Measurements from ENCODE around the gene GDF11.
A peak's percentile ranks its signal among the peaks of the same experiment; 100 is the strongest.

Gene GDF11

GRCh38 chr12:55715169-55715764, 27.7 kb upstream of the GDF11 start:
- no peak for DNase-seq (ENCODE audit: low read depth)
- TF ChIP-seq CTCF (IDR thresholded peaks at IDR 0.05; ENCODE audit: control insufficient read depth, extremely low read depth, insufficient read depth) = no peak
- peak overlapping the region; percentile 67 for H3K4me3 ChIP-seq (ENCODE audit: low read depth, low read length)

- H3K4me3 ChIP-seq (ENCODE audit: low read depth, low read length) = peak within 1 kb of the TSS; percentile 67
- TF ChIP-seq CTCF (IDR thresholded peaks at IDR 0.05; ENCODE audit: control insufficient read depth, extremely low read depth, insufficient read depth) = no peak
- DNase-seq (ENCODE audit: low read depth) = peak; percentile 91
These were observed 26.9 kb upstream of the GDF11 start, which contains the start of gene BLOC1S1 for GRCh38 chr12:55715833-55716581. BLOC1S1 (plus strand) TSS chr12:55716046; CDS start chr12:55716052, 6 bp downstream.

GRCh38 chr12:55716582-55716957, 26.4 kb upstream of the GDF11 start:
- TF ChIP-seq CTCF (IDR thresholded peaks at IDR 0.05; ENCODE audit: control insufficient read depth, extremely low read depth, insufficient read depth) = no peak
- DNase-seq (ENCODE audit: low read depth) = no peak
- H3K4me3 ChIP-seq (ENCODE audit: low read depth, low read length) = peak overlapping the region; percentile 67

- no peak for TF ChIP-seq CTCF (IDR thresholded peaks at IDR 0.05; ENCODE audit: control insufficient read depth, extremely low read depth, insufficient read depth)
- DNase-seq (ENCODE audit: low read depth) = no peak
- peak overlapping the region; percentile 67 for H3K4me3 ChIP-seq (ENCODE audit: low read depth, low read length)
These were observed 25.6 kb upstream of the GDF11 start for GRCh38 chr12:55717011-55718007.

GRCh38 chr12:55718015-55718414, 24.9 kb upstream of the GDF11 start:
- no peak overlapping the region for H3K4me3 ChIP-seq (ENCODE audit: low read depth, low read length)
- DNase-seq (ENCODE audit: low read depth) = no peak
- no peak for TF ChIP-seq CTCF (IDR thresholded peaks at IDR 0.05; ENCODE audit: control insufficient read depth, extremely low read depth, insufficient read depth)

GRCh38 chr12:55718624-55719275, 24.2 kb upstream of the GDF11 start:
- no peak for DNase-seq (ENCODE audit: low read depth)
- H3K4me3 ChIP-seq (ENCODE audit: low read depth, low read length) = no peak overlapping the region
- no peak for TF ChIP-seq CTCF (IDR thresholded peaks at IDR 0.05; ENCODE audit: control insufficient read depth, extremely low read depth, insufficient read depth)

Measured in LNCaP clone FGC (cell line).